Stimulated activated CD4-positive, alpha-beta T cell treated with anti-CD3 and anti-CD28 coated beads, Interleukin-15, amount 100 ng/mL, for 1 hour (primary cell): ENCODE measurements around the gene GIT2.

Source experiments
- DNase-seq, 2 donors: peaks; one replicate each; pipeline ENCODE4 v3.0.0-alpha.2; 2020; ENCODE audit warnings: low read depth in 1 of 2, low spot score in 1 of 2

Gene GIT2

GRCh38 chr12:109982210-109982609 is 14.0 kb downstream of the GIT2 start:
- no peak for DNase-seq

- no peak for DNase-seq
Observed at GRCh38 chr12:109981311-109981710, 14.9 kb downstream of the GIT2 start.

- no peak for DNase-seq
Observed at GRCh38 chr12:109972821-109973220, 23.3 kb downstream of the GIT2 start.

DNA sequence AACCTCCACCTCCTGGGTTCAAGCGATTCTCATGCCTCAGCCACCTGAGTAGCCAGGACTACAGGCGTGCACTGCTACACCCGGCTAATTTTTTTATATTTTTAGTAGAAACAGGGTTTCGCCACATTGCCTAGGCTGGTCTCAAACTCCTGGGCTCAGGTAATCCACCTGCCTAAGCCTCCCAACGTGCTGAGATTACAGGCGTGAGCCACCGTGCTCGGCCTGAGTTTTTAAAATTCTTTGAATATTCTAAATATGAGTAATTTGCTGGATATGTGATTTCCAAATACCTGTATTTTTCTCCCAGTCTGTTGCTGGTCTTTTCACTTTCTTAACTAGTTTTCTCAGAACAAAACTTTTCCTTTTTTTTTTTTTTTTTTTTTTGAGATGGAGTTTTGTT is 27.4 kb downstream of the GIT2 start:
- no peak for DNase-seq

DNA sequence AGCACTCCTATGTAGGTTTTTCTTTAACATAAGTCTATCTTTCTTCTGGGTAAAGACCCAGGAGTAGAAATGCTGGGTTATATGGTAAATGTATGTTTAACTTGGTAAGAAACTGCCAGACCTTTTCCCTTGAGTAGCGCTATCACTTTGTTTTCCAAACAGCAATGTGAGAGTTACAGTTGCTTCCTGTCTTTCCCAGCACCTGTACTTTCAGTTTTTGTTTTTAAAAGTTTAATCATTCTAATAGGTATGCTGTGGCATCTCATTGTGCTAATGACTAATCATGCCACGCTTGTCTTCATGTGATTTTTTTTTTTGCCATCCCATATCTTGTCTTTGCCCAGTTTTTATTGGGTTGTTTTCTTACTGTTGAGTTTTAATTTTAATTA is 28.1 kb downstream of the GIT2 start:
- DNase-seq, result no peak

- no peak for DNase-seq
Observed at GRCh38 chr12:109967383-109968031, 28.7 kb downstream of the GIT2 start.

DNA sequence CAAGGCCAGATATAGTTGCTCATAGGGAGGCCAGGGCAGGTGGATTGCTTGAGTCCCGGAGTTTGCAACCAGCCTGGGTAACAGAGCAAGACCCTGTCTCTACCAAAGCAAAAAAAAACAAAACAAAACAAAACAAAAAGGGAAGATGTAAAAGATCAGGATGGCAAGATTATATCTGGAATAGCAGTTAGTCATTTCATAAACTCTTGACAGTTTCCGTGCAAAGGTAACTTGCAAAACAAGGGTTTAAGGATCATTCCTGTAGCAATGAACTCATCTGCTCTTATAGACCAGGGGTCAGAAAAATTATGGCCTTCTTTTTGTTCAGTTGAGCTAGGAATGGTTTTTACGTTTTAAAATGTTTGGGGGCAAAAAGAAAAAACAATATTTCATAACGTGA is 29.6 kb downstream of the GIT2 start:
- no peak for DNase-seq

- no peak for DNase-seq
Observed at GRCh38 chr12:109963743-109964429, 32.3 kb downstream of the GIT2 start.

GRCh38 chr12:109963330-109963729 is 32.8 kb downstream of the GIT2 start:
- DNase-seq, result no peak

GRCh38 chr12:109962398-109962797 is 33.8 kb downstream of the GIT2 start:
- no peak for DNase-seq

GRCh38 chr12:109961612-109962011 is 34.6 kb downstream of the GIT2 start:
- DNase-seq, result no peak

GRCh38 chr12:109961201-109961600 is 35.0 kb downstream of the GIT2 start:
- no peak for DNase-seq

- DNase-seq, result no peak
Observed at GRCh38 chr12:109959411-109960093, 36.6 kb downstream of the GIT2 start.

GRCh38 chr12:109958374-109958773 is 37.8 kb downstream of the GIT2 start:
- no peak for DNase-seq

DNA sequence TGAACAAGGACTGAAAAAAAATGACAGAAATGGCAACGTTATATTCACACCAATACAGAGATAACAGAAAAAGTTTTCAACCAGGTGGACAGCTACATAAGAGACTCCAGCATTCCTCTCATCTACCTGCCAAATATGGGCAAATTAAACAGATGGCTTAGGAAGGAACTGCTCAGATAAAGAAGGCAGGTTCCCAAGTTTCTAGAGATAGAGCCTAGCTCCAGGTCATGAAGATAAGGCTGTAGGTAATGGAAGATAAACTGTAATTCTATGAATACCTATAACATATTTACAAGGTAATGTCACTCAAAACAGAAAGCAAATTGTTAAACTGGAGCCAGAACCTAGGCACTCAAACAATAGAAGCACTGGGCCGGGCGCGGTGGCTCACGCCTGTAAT is 42.5 kb downstream of the GIT2 start:
- no peak for DNase-seq

- no peak for DNase-seq
Observed at GRCh38 chr12:109952873-109953272, 43.3 kb downstream of the GIT2 start.

DNA sequence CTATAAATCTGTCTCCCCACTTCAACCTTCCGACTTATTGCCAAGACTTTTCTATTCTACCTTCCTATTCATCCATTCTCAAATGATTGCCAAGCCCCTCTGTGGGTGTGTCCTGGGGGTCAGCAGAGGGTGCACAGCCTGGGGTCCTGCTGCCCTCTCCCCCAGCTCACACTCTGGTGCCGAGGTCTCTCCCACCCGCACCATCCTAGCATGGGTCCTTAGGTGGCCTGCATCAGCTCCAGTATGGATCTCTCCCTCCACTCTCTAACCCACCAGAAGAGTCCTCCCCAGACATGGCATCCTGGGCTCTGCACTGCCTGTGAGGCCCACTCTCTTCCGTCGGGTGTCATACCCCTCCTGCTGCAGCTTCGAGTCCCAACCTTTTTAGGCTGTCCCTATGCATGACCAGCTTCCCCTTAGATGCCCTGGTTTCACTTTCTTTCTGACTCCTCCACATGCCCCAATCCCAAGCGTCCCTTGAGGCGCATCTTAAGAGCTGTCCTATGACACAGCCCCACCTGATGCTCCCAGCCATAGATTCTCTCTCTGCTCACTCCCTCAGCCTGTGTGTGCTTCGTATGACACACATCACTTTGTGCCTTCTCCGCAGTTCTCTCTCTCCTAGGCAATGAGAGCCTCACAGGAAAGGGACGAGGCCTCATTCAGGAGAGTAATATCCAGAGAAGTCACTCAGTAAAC is 43.9 kb downstream of the GIT2 start:
- no peak for DNase-seq

DNA sequence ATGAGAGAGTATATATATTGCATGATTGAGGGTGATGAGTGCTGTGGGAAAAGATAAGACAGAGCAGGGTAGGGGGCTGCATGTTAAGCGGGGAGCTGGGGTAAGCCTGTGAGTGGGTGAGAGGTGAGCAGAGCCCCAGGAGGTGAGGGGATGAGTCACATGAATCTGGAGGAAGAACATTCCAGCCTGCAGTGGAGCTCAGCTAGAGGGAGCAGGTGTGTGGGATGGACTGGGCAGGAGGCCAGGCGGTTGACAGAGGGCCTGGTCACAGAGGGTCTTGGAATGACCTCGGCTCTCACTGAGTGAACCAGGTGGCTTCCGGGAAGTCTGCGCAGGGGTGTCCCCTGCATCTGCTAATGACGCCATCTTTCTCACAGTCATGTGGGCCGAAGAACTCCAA is 44.4 kb downstream of the GIT2 start:
- DNase-seq, result no peak

DNA sequence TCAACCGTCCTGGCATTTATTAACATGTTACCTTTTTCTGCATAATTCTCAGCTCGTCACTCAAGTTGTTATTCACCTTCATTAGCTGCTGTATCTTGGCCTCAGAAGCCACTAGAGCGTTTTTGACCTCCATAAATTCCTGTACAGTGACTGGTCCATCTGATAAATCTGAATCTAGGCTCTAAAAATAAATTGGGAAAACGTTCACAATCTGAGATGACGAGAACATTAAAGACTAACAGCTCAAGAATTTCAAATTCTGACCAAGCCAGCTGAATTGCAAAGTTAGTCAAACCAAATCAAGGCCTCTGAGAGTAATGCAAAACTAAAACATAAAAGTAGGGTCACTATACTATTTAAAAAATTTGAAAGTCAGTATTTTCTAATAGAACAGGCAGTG is 45.0 kb downstream of the GIT2 start:
- DNase-seq, result no peak

GRCh38 chr12:109950625-109951024 is 45.5 kb downstream of the GIT2 start:
- no peak for DNase-seq

GRCh38 chr12:109949089-109949488 is 47.1 kb downstream of the GIT2 start:
- DNase-seq, result no peak

GRCh38 chr12:109948368-109948767 is 47.8 kb downstream of the GIT2 start:
- no peak for DNase-seq
